ENCODE results near the gene KHDC1L.
A peak's percentile ranks its signal among the peaks of the same experiment; 100 is the strongest.
"Not testable (repeated sequence)": the region's sequence is repeated elsewhere in the genome, so short reads cannot be mapped to it uniquely, and the experiment has no call there.

Gene KHDC1L

GRCh38 chr6:73225396-73225795 lies at the start of gene KHDC1L:
TSS of gene KHDC1L (minus strand) at chr6:73225496. CDS start at chr6:73225408, 88 bp downstream.
- no peak within 1 kb of the TSS for H3K4me3 ChIP-seq (ENCODE audit: low read depth, low read length)

- H3K4me3 ChIP-seq (ENCODE audit: low read depth, low read length), result not testable (repeated sequence)
Measured at GRCh38 chr6:73269296-73269695, 44.0 kb upstream of the KHDC1L start.

GRCh38 chr6:73268896-73269295 lies 43.6 kb upstream of the KHDC1L start:
- not testable (repeated sequence) for H3K4me3 ChIP-seq (ENCODE audit: low read depth, low read length)

- H3K4me3 ChIP-seq (ENCODE audit: low read depth, low read length), result no peak overlapping the region
Measured at GRCh38 chr6:73264446-73264845, 39.1 kb upstream of the KHDC1L start.

- H3K4me3 ChIP-seq (ENCODE audit: low read depth, low read length), result no peak overlapping the region
Measured at GRCh38 chr6:73263570-73263909, 38.2 kb upstream of the KHDC1L start.

GRCh38 chr6:73262671-73263569 lies 37.6 kb upstream of the KHDC1L start, which contains the start of gene KHDC1:
TSS of gene KHDC1 (minus strand) at chr6:73263196. CDS start at chr6:73242517, 20,679 bp downstream.
- peak within 1 kb of the TSS; percentile 40 for H3K4me3 ChIP-seq (ENCODE audit: low read depth, low read length)

GRCh38 chr6:73258721-73259120 lies 33.4 kb upstream of the KHDC1L start:
- H3K4me3 ChIP-seq (ENCODE audit: low read depth, low read length), result no peak overlapping the region

GRCh38 chr6:73254323-73254722 lies 29.0 kb upstream of the KHDC1L start:
- not testable (repeated sequence) for H3K4me3 ChIP-seq (ENCODE audit: low read depth, low read length)

GRCh38 chr6:73252703-73253102 lies 27.4 kb upstream of the KHDC1L start:
- no peak overlapping the region for H3K4me3 ChIP-seq (ENCODE audit: low read depth, low read length)

GRCh38 chr6:73250016-73250415 lies 24.7 kb upstream of the KHDC1L start:
- H3K4me3 ChIP-seq (ENCODE audit: low read depth, low read length), result no peak overlapping the region

- H3K4me3 ChIP-seq (ENCODE audit: low read depth, low read length), result no peak overlapping the region
Measured at GRCh38 chr6:73248192-73248903, 23.1 kb upstream of the KHDC1L start.

- no peak overlapping the region for H3K4me3 ChIP-seq (ENCODE audit: low read depth, low read length)
Measured at GRCh38 chr6:73242001-73242400, 16.7 kb upstream of the KHDC1L start.

GRCh38 chr6:73240730-73241129 lies 15.4 kb upstream of the KHDC1L start:
- H3K4me3 ChIP-seq (ENCODE audit: low read depth, low read length), result no peak overlapping the region

GRCh38 chr6:73236144-73236750 lies 11.0 kb upstream of the KHDC1L start:
- H3K4me3 ChIP-seq (ENCODE audit: low read depth, low read length), result no peak overlapping the region

- H3K4me3 ChIP-seq (ENCODE audit: low read depth, low read length), result no peak overlapping the region
Measured at GRCh38 chr6:73234733-73235132, 9.4 kb upstream of the KHDC1L start.

GRCh38 chr6:73233971-73234370 lies 8.7 kb upstream of the KHDC1L start:
- not testable (repeated sequence) for H3K4me3 ChIP-seq (ENCODE audit: low read depth, low read length)

- H3K4me3 ChIP-seq (ENCODE audit: low read depth, low read length), result no peak overlapping the region
Measured at GRCh38 chr6:73233048-73233447, 7.8 kb upstream of the KHDC1L start.

GRCh38 chr6:73231986-73232391 lies 6.7 kb upstream of the KHDC1L start:
- H3K4me3 ChIP-seq (ENCODE audit: low read depth, low read length), result no peak overlapping the region

- no peak overlapping the region for H3K4me3 ChIP-seq (ENCODE audit: low read depth, low read length)
Measured at GRCh38 chr6:73227606-73228255, 2.4 kb upstream of the KHDC1L start.

- no peak overlapping the region for H3K4me3 ChIP-seq (ENCODE audit: low read depth, low read length)
Measured at GRCh38 chr6:73216859-73217258, 8.4 kb downstream of the KHDC1L start.

GRCh38 chr6:73209117-73209516 lies 16.2 kb downstream of the KHDC1L start:
- no peak overlapping the region for H3K4me3 ChIP-seq (ENCODE audit: low read depth, low read length)

Data from iPS-11a (cell line).